Measurements from ENCODE around the gene TLE5.

DNA sequence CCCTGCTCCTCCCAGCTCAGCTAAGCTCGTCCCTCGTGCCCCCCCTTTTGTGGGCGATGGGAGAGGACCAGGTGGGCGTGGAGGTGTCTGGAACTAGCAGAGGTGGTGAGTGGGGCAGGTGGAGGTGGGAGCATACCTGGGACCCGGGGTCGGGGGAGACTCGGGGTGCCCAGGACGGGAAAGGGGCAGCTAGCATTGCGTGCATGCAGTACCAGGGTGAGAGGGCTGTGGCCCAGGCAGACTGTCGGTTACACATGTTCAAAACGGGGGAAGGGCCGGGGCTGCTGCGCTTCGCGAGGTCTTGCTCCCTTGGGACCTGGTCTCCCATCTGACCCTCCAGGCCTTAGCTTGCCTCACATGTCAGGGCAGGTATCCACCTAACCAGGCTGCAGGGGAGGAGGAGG lies 9.1 kb downstream of the TLE5 start:
- no peak for TF ChIP-seq POLR2A (IDR thresholded peaks at IDR 0.05; ENCODE audit: low read length)
- no peak for TF ChIP-seq EP300 (IDR thresholded peaks at IDR 0.05)
- TF ChIP-seq, protein P1, sequence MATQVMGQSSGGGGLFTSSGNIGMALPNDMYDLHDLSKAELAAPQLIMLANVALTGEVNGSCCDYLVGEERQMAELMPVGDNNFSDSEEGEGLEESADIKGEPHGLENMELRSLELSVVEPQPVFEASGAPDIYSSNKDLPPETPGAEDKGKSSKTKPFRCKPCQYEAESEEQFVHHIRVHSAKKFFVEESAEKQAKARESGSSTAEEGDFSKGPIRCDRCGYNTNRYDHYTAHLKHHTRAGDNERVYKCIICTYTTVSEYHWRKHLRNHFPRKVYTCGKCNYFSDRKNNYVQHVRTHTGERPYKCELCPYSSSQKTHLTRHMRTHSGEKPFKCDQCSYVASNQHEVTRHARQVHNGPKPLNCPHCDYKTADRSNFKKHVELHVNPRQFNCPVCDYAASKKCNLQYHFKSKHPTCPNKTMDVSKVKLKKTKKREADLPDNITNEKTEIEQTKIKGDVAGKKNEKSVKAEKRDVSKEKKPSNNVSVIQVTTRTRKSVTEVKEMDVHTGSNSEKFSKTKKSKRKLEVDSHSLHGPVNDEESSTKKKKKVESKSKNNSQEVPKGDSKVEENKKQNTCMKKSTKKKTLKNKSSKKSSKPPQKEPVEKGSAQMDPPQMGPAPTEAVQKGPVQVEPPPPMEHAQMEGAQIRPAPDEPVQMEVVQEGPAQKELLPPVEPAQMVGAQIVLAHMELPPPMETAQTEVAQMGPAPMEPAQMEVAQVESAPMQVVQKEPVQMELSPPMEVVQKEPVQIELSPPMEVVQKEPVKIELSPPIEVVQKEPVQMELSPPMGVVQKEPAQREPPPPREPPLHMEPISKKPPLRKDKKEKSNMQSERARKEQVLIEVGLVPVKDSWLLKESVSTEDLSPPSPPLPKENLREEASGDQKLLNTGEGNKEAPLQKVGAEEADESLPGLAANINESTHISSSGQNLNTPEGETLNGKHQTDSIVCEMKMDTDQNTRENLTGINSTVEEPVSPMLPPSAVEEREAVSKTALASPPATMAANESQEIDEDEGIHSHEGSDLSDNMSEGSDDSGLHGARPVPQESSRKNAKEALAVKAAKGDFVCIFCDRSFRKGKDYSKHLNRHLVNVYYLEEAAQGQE (IDR thresholded peaks at IDR 0.05), result no peak
- TF ChIP-seq, protein P2, sequence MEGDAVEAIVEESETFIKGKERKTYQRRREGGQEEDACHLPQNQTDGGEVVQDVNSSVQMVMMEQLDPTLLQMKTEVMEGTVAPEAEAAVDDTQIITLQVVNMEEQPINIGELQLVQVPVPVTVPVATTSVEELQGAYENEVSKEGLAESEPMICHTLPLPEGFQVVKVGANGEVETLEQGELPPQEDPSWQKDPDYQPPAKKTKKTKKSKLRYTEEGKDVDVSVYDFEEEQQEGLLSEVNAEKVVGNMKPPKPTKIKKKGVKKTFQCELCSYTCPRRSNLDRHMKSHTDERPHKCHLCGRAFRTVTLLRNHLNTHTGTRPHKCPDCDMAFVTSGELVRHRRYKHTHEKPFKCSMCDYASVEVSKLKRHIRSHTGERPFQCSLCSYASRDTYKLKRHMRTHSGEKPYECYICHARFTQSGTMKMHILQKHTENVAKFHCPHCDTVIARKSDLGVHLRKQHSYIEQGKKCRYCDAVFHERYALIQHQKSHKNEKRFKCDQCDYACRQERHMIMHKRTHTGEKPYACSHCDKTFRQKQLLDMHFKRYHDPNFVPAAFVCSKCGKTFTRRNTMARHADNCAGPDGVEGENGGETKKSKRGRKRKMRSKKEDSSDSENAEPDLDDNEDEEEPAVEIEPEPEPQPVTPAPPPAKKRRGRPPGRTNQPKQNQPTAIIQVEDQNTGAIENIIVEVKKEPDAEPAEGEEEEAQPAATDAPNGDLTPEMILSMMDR (IDR thresholded peaks at IDR 0.05), result no peak
- no peak for TF ChIP-seq CHD2 (IDR thresholded peaks at IDR 0.05; ENCODE audit: low read length, partially characterized antibody)
- no peak for TF ChIP-seq MYC (IDR thresholded peaks at IDR 0.05; ENCODE audit: borderline replicate concordance, low read length)
